ENCODE results near the gene DYNLT2.
A peak's percentile ranks its signal among the peaks of the same experiment; 100 is the strongest.

DYNLT2 gene

GRCh38 chr6:169726049-169726400 is 25.3 kb downstream of the DYNLT2 start:
- Mint-ChIP-seq H3K4me1 (ENCODE audit: low read depth) (peaks cover 29% of the 10 kb centered on the region), H3K27ac (peak overlapping the region; percentile 94), H3K9me3 (ENCODE audit: low read depth) (no peaks in the 10 kb centered on the region), H3K27me3 (no peaks in the 10 kb centered on the region), H3K4me3 (peak overlapping the region; percentile 89), H3K36me3 (no peaks in the 10 kb centered on the region)

DNA sequence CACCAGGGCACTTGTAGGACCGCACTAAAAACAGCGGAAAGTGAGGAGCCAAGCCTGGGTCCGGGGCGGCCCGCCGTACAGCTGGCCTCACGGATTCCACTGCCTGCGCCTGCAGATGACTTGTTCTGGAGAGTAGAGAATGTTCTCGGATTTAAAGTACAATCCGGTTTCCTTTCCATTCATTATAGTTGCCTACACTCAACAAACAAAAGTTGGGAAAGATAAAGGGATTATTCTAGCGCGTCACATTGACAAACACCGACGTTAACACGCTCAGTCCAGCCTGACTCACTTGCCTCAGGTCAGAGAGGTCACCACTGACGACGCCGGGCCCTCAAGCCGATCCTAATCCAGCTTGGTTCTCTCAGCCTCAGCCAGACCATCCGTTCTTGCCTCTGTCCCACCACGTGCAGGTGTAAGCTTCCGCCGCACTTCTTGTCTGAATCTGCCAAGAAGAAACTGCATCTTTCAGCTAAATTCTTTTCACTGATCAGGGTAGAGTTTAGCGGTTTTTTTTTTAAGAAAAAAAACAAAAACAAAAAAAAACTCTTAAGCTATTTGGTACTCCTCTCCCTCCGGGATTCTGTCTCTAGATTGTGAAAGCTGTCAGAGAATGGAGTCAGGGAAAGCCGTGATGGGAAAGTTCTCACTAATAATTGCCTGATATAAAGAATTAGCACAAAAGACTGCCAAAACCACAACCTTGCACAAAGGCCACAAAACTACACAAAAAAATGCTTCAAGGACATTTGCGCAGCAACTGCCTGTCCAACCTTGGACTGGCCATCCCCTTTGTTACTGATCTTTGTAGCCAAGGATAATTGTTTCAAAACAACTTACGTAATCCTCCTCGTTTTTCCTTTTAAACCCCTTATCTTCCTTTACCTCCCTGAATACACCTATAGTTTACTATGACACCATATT is 26.0 kb downstream of the DYNLT2 start:
- Mint-ChIP-seq H3K36me3 (peaks cover 1% of the 10 kb centered on the region), H3K4me3 (peak overlapping the region; percentile 89), H3K27me3 (no peaks in the 10 kb centered on the region), H3K4me1 (ENCODE audit: low read depth) (peaks cover 35% of the 10 kb centered on the region), H3K9me3 (ENCODE audit: low read depth) (no peaks in the 10 kb centered on the region), H3K27ac (peak overlapping the region; percentile 94)

GRCh38 chr6:169724494-169725124 is 26.8 kb downstream of the DYNLT2 start, which contains the start of gene PHF10:
PHF10 (minus strand) TSS chr6:169724500; CDS start chr6:169723931, 569 bp downstream.
- H3K27me3 Mint-ChIP-seq: no peaks in the 10 kb centered on the region
- peak within 1 kb of the TSS; percentile 96 for H3K4me3 Mint-ChIP-seq
- H3K4me1 Mint-ChIP-seq (ENCODE audit: low read depth): peaks cover 42% of the 10 kb centered on the region
- H3K9me3 Mint-ChIP-seq (ENCODE audit: low read depth): no peaks in the 10 kb centered on the region
- H3K36me3 Mint-ChIP-seq: peaks cover 2% of the 10 kb centered on the region
- H3K27ac Mint-ChIP-seq: peak within 1 kb of the TSS; percentile 95

DNA sequence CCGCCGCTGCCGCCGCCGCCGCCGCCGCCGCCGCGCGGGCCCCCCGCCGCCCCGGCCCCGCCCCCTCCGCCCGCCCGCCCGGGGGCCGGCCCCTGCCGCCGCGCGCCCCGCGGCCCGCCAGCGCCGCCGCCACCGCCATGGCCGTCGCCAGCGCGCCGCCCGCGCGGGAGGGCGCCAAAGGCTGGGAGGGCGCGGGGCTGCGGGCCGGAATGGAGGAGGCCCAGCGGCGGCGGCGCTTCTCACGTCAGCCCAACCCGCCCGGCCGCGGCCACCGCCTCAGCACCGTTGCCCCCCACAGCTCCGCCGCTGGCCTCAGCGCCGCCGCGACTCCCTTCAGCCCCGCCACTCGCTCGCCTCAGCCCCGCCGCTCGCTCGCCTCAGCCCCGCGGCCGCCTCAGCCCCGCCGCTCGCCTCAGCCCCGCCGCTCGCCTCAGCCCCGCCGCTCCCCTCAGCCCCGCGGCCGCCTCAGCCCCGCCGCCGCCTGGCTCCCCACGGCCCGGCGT is 27.3 kb downstream of the DYNLT2 start:
- no peaks in the 10 kb centered on the region for H3K9me3 Mint-ChIP-seq (ENCODE audit: low read depth)
- no peaks in the 10 kb centered on the region for H3K27me3 Mint-ChIP-seq
- peaks cover 47% of the 10 kb centered on the region for H3K4me1 Mint-ChIP-seq (ENCODE audit: low read depth)
- no peak overlapping the region for H3K4me3 Mint-ChIP-seq
- no peak overlapping the region for H3K27ac Mint-ChIP-seq
- H3K36me3 Mint-ChIP-seq: peaks cover 2% of the 10 kb centered on the region

- Mint-ChIP-seq H3K4me3 (peak overlapping the region; percentile 96), H3K4me1 (ENCODE audit: low read depth) (peaks cover 50% of the 10 kb centered on the region), H3K36me3 (peaks cover 2% of the 10 kb centered on the region), H3K27ac (peak overlapping the region; percentile 95), H3K27me3 (no peaks in the 10 kb centered on the region), H3K9me3 (ENCODE audit: low read depth) (no peaks in the 10 kb centered on the region)
Observed at GRCh38 chr6:169723200-169723909, 28.0 kb downstream of the DYNLT2 start.

- Mint-ChIP-seq H3K27ac (peak overlapping the region; percentile 95), H3K4me1 (ENCODE audit: low read depth) (peaks cover 51% of the 10 kb centered on the region), H3K27me3 (no peaks in the 10 kb centered on the region), H3K36me3 (peaks cover 2% of the 10 kb centered on the region), H3K4me3 (peak overlapping the region; percentile 96), H3K9me3 (ENCODE audit: low read depth) (no peaks in the 10 kb centered on the region)
Observed at GRCh38 chr6:169722362-169723199, 28.8 kb downstream of the DYNLT2 start.

DNA sequence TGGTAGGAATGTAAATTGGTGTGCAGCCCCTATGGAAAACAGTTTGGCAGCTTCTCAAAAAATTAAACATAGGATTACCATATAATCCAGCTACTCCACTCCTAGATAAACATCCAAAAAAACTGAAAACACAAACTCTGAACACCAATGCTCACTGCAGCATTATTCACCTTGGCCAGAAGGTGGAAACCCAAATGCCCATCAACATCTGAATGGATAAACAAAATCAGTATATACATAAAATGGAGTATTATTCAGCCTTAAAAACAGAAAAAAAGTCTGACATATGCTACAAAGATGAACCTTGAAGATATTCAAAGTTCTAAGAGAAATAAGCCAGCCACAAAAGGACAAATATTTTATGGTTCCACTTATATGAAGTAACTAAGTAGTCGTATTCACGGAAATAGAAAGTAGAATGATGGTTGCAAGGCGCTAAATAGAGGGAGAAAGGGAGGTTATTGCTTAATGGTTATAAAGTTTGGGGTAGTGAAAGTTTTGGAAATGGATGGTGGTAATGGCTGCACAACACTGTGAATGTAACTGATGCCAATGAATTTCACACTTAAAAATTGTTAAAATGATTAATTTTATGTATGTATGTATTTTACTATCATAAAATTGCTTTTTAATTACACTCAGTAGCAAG is 31.0 kb downstream of the DYNLT2 start:
- no peak overlapping the region for H3K4me3 Mint-ChIP-seq
- H3K9me3 Mint-ChIP-seq (ENCODE audit: low read depth): no peaks in the 10 kb centered on the region
- peak overlapping the region; percentile 59 for H3K27ac Mint-ChIP-seq
- H3K4me1 Mint-ChIP-seq (ENCODE audit: low read depth): peaks cover 49% of the 10 kb centered on the region
- no peaks in the 10 kb centered on the region for H3K27me3 Mint-ChIP-seq
- H3K36me3 Mint-ChIP-seq: peaks cover 2% of the 10 kb centered on the region

DNA sequence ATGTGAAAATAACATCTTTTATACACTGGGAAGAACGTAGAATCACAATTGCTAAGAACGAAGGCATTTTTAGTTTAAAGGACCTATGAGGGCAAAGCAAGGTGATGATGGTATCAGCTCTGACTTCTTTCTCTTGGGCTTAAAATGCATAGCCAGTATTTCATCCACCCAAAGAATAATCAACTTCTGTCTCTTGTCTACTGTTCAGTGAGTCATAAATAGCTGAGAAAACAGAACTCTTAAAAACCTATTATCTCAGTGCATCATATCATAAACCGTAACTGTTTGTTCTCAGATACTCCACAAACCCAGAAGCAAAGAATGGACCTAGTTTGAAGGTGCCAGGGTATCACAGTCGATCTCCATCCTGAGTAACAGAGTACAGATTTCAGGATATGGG is 32.3 kb downstream of the DYNLT2 start:
- peaks cover 47% of the 10 kb centered on the region for H3K4me1 Mint-ChIP-seq (ENCODE audit: low read depth)
- H3K9me3 Mint-ChIP-seq (ENCODE audit: low read depth): no peaks in the 10 kb centered on the region
- peaks cover 8% of the 10 kb centered on the region for H3K36me3 Mint-ChIP-seq
- no peaks in the 10 kb centered on the region for H3K27me3 Mint-ChIP-seq
- peak overlapping the region; percentile 69 for H3K27ac Mint-ChIP-seq
- no peak overlapping the region for H3K4me3 Mint-ChIP-seq

- peaks cover 7% of the 10 kb centered on the region for H3K36me3 Mint-ChIP-seq
- no peaks in the 10 kb centered on the region for H3K27me3 Mint-ChIP-seq
- no peak overlapping the region for H3K4me3 Mint-ChIP-seq
- peak overlapping the region; percentile 51 for H3K27ac Mint-ChIP-seq
- peaks cover 21% of the 10 kb centered on the region for H3K4me1 Mint-ChIP-seq (ENCODE audit: low read depth)
- H3K9me3 Mint-ChIP-seq (ENCODE audit: low read depth): no peaks in the 10 kb centered on the region
Observed at GRCh38 chr6:169714595-169714994, 36.8 kb downstream of the DYNLT2 start.

DNA sequence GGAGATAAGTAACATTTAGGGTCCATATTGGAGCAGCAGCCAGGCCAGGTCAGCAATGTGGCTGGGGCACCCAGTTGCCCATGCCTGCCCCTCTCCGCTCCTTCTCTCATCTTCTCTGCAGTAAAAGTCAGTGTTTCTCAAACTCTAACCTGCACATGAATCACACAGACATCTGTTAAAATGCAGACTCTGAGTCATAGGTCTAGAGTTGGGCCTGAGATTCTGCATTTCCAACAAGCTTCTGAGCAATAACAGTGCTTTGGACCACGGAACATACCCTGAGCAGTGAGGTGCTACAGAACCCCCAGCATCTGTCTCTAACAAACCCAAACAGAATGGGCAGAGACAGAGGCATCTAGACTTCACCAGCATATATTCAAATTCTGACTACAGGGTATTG is 37.2 kb downstream of the DYNLT2 start:
- H3K27ac Mint-ChIP-seq: peak overlapping the region; percentile 51
- H3K27me3 Mint-ChIP-seq: no peaks in the 10 kb centered on the region
- no peak overlapping the region for H3K4me3 Mint-ChIP-seq
- peaks cover 7% of the 10 kb centered on the region for H3K36me3 Mint-ChIP-seq
- no peaks in the 10 kb centered on the region for H3K9me3 Mint-ChIP-seq (ENCODE audit: low read depth)
- H3K4me1 Mint-ChIP-seq (ENCODE audit: low read depth): peaks cover 21% of the 10 kb centered on the region

GRCh38 chr6:169710009-169710408 is 41.4 kb downstream of the DYNLT2 start:
- H3K27ac Mint-ChIP-seq: no peak overlapping the region

DNA sequence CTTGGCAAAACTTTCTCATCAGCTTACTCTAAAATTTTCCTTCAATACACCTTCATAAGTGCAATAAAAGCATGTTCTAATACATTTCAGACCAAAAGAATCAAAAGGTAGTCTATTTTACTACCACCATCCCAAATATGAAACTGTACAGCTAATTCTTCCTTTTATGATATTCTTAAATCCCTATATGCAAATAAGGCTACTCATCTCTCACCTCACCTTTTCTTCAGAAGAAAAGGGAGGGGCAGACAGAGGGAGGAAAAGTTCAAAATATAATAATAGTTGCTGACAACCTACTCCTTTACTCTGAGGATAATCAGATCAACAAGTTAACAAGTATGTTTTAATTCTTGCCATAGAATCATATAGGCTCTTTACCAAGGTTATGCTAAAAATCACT is 42.1 kb downstream of the DYNLT2 start:
- Mint-ChIP-seq H3K36me3 (peaks cover 9% of the 10 kb centered on the region), H3K9me3 (ENCODE audit: low read depth) (no peaks in the 10 kb centered on the region), H3K27ac (peak overlapping the region; percentile 34), H3K4me1 (ENCODE audit: low read depth) (peaks cover 36% of the 10 kb centered on the region), H3K4me3 (no peak overlapping the region), H3K27me3 (no peaks in the 10 kb centered on the region)

More at GRCh38 chr6:169710009-169710408, 41.4 kb downstream of the DYNLT2 start:
- Mint-ChIP-seq H3K36me3 (peaks cover 10% of the 10 kb centered on the region), H3K27me3 (no peaks in the 10 kb centered on the region), H3K4me3 (no peak overlapping the region), H3K9me3 (ENCODE audit: low read depth) (no peaks in the 10 kb centered on the region), H3K4me1 (ENCODE audit: low read depth) (peaks cover 32% of the 10 kb centered on the region)

- peaks cover 6% of the 10 kb centered on the region for H3K36me3 Mint-ChIP-seq
- no peaks in the 10 kb centered on the region for H3K9me3 Mint-ChIP-seq (ENCODE audit: low read depth)
- H3K4me1 Mint-ChIP-seq (ENCODE audit: low read depth): peaks cover 48% of the 10 kb centered on the region
- H3K27me3 Mint-ChIP-seq: no peaks in the 10 kb centered on the region
- no peak overlapping the region for H3K4me3 Mint-ChIP-seq
- H3K27ac Mint-ChIP-seq: peak overlapping the region; percentile 75
Observed at GRCh38 chr6:169707772-169708171, 43.6 kb downstream of the DYNLT2 start.

DNA sequence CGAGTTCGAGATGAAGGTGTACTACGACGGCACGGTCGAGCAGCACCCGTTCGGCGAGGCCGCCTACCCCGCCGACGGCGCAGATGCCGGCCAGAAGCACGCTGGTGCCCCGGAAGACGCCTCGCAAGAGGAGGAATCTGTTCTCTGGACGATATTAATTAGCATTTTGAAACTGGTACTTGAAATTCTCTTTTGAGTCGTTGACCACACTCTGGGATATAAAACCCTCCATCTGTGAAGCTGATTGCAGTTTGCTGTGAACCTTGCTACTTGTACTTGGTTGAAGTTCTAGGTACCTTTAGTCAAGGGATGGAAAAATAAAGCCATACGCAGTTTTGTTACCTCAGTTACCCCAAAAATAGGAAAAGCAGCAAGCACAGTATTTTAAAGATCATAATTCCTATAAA is 48.5 kb downstream of the DYNLT2 start:
- Mint-ChIP-seq H3K4me1 (ENCODE audit: low read depth) (peaks cover 53% of the 10 kb centered on the region), H3K27me3 (no peaks in the 10 kb centered on the region), H3K36me3 (peaks cover 9% of the 10 kb centered on the region), H3K4me3 (peak overlapping the region; percentile 95), H3K27ac (peak overlapping the region; percentile 92), H3K9me3 (ENCODE audit: low read depth) (no peaks in the 10 kb centered on the region)
